GM18505 (cell line): ENCODE results near the gene DDT.
"Not testable (repeated sequence)": the region's sequence is repeated elsewhere in the genome, so short reads cannot be mapped to it uniquely, and the experiment has no call there.

Source experiments
- ATAC-seq: cut with Tn5 transposase; IDR thresholded peaks from one replicate; pipeline ENCODE4 v1.9.1; 2021; ENCODE audit not compliant: unreplicated experiment
- POLR2A ChIP-seq: IDR thresholded peaks from 4 replicates; pipeline ENCODE4 v1.6.1; 2011; ENCODE audit warnings: borderline replicate concordance; ENCODE audit not compliant: insufficient read depth, insufficient read length; ENCODE audit errors: extremely low read depth

The DDT gene

GRCh38 chr22:24003887-24004286 lies 29.6 kb upstream of the DDT start:
- no peak for ATAC-seq
- no peak for TF ChIP-seq POLR2A

DNA sequence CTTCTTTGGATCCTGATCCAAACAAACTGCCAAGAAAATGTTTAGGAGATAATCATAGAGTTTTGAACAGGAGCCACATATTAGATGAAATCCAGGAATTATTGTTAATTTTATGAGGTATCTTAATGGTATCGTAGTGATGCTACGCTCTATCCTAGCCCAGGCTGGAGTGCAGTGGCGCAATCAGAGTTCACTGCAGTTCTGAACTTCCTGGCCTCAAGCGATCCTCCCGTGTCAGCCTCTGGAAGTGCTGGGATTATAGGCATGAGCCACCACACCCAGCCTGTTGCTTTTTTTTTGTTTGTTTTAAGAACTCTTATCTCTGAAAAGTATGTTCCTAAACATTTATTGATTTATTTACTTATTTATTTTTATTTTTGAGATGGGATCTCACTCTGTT lies 28.6 kb upstream of the DDT start:
- no peak for TF ChIP-seq POLR2A
- no peak for ATAC-seq

- no peak for ATAC-seq
- TF ChIP-seq POLR2A: no peak
Measured at GRCh38 chr22:24002272-24002671, 28.0 kb upstream of the DDT start.

DNA sequence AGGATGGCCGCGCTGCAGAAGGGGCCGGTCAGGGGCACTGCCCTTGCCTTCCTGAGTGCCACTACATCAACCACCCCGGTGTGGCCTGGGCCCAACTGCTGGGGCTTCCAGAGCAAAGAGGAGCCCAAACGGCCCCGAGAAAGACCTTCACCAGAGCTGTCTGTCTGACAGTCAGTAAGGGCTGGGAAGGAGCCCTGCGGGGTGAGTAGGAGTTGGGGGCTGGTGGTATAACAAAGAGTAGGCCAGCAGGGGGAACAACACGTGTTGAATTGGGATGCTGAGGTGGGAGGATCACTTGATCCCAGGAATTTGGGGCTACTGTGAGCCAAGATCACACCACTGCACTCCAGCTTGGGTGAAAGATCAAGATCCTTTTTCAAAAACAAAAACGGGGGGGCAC lies 27.1 kb upstream of the DDT start:
- TF ChIP-seq POLR2A: no peak
- no peak for ATAC-seq

GRCh38 chr22:23999779-24000178 lies 25.5 kb upstream of the DDT start:
- not testable (repeated sequence) for ATAC-seq

DNA sequence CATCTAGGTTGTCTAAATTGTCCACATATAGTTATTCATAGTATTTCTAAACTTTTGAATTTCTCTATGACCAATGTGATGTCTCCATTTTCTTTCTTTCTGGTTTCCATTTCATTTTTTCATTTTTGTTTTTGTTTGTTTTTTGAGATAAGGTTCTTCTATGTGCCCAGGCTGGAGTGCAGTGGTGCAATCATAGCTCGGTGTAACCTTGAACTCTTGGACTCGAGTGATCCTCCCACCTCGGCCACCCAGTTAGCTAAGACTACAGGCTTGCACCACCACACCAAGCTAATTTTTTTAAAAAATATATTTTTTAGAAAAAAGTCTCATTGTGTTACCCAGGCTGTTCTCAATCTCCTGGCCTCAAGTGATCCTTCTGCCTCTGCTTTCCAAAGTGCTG lies 22.9 kb upstream of the DDT start:
- no peak for TF ChIP-seq POLR2A
- no peak for ATAC-seq

- not testable (repeated sequence) for ATAC-seq
Measured at GRCh38 chr22:23993581-23994177, 19.4 kb upstream of the DDT start.

GRCh38 chr22:23993080-23993479 lies 18.8 kb upstream of the DDT start:
- not testable (repeated sequence) for ATAC-seq

DNA sequence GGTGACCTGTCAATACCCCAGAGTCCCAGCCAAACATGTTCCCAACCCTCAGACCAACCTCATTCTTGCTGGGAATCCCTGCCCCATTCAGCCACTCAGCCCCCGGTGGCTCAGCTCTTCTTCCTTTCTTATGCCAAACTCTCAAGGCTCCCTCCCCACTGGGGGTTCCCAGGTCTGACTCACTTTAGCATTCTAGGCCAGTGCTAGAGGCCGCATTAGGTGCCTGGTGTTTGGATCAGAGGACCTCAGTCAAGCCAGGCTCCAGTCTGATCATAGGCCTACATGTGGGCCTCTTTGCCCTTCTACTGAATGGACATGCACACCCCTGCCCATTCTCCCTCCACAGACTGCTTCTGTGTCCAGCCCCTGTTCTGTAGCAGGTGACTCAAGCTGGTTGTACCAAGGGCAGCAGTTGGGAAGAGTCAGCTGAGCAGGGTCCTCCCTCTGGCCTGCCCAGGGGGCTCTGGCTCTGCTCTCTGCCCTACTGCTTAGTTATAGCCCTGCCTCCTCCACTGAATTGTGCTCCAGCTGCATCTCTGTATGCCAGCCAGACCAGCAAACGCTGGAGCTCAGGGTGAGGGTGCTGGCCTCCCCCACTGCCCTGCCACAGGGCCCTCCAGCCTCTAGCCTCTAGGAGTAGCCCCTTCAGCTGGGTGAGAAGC lies 15.5 kb upstream of the DDT start:
- not testable (repeated sequence) for ATAC-seq

- ATAC-seq: not testable (repeated sequence)
Measured at GRCh38 chr22:23986538-23987178, 12.4 kb upstream of the DDT start.

- not testable (repeated sequence) for ATAC-seq
Measured at GRCh38 chr22:23986089-23986488, 11.8 kb upstream of the DDT start.

GRCh38 chr22:23984430-23984829 lies 10.2 kb upstream of the DDT start:
- no peak for ATAC-seq

DNA sequence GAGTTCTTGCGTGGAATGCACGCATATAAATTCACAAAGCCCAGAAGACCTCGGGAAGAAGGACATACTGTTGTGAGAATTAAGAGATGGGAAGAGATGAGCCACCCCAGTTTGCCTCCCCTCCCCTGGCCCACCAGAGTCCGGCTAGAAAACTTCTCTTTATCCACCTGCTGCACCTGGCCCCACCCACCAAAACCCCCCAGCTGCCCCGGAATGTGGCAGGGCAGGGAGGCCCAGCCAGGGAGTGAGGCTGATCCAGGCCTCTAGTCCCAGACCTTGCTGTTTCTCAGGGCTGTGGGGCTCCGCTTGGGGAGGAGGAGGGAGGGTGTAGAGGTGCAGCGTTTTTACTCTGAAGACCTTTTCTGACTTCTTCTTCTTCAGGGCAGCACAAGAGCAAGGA lies 6.3 kb upstream of the DDT start:
- not testable (repeated sequence) for ATAC-seq

More at GRCh38 chr22:23984430-23984829, 10.2 kb upstream of the DDT start:
- TF ChIP-seq POLR2A: no peak

DNA sequence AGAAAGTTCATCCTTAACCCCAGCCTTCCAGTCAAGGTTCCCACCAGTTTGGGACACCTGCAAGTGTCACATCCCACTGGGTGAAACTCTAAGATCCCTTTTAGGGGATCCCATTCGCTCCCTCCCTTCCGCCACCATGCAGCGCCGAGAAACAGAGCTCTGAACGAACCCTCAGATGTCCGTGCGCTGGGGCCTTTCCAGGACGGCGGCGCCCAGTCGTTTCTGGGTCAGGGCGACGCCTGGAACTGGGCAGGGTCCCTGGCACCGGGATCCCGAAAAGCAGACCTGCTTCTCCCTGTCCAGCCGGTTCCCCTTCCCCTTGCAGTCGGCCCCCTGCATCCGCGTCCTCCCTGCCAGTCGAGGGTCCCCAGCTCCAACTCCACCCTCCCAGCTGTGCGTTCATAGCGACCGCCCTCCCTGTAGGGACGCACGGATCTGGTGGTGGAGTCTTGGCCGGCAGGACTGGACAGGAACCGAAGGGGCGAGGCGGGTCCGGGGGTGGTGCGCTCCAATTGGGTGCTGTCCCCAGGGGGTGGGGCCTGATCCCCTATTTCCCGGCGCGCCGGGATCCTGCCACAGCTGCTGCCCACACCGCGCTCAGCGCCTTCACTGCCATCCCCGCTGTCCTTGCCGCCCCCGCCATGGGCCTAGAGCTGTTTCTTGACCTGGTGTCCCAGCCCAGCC lies 5.5 kb upstream of the DDT start, which contains the start of gene GSTT2:
Gene GSTT2, plus strand, starts transcription at position 578 of the 684 bp plus-strand sequence.
- not testable (repeated sequence) for ATAC-seq

GRCh38 chr22:23977304-23977703 lies 3.1 kb upstream of the DDT start:
- not testable (repeated sequence) for ATAC-seq

- ATAC-seq: peak; percentile 25
Measured at GRCh38 chr22:23974836-23975352, 653 bp upstream of the DDT start.

- not testable (repeated sequence) for ATAC-seq
Measured at GRCh38 chr22:23971927-23972326, 2.3 kb downstream of the DDT start.
